GM18520 (cell line): Measurements from ENCODE around the gene SMIM41.

Experiments used
- ATAC-seq: cut with Tn5 transposase; IDR thresholded peaks from one replicate; pipeline ENCODE4 v1.9.1; 2021; ENCODE audit not compliant: unreplicated experiment

SMIM41 gene

GRCh38 chr12:52063082-52063924 is 16.2 kb upstream of the SMIM41 start:
- no peak for ATAC-seq

GRCh38 chr12:52063981-52064649 is 15.4 kb upstream of the SMIM41 start:
- no peak for ATAC-seq

GRCh38 chr12:52066346-52067080 is 13.0 kb upstream of the SMIM41 start:
- no peak for ATAC-seq

GRCh38 chr12:52067081-52067374 is 12.5 kb upstream of the SMIM41 start:
- ATAC-seq = no peak

GRCh38 chr12:52069327-52070184 is 9.9 kb upstream of the SMIM41 start, which contains the start of gene ATG101:
ATG101 (plus strand) TSS chr12:52069978; CDS start chr12:52073651, 3,673 bp downstream.
- ATAC-seq = peak; percentile 93

GRCh38 chr12:52070185-52070925 is 9.1 kb upstream of the SMIM41 start:
- no peak for ATAC-seq

- no peak for ATAC-seq
Observed at GRCh38 chr12:52073531-52074381, 5.7 kb upstream of the SMIM41 start.

- ATAC-seq = no peak
Observed at GRCh38 chr12:52074971-52075724, 4.4 kb upstream of the SMIM41 start.

GRCh38 chr12:52076811-52077210 is 2.7 kb upstream of the SMIM41 start:
- no peak for ATAC-seq

- no peak for ATAC-seq
Observed at GRCh38 chr12:52078276-52078675, 1.2 kb upstream of the SMIM41 start.

GRCh38 chr12:52080403-52081251 is 1.1 kb downstream of the SMIM41 start:
- ATAC-seq = no peak

GRCh38 chr12:52081263-52081733 is 1.8 kb downstream of the SMIM41 start:
- no peak for ATAC-seq

GRCh38 chr12:52082026-52082668 is 2.6 kb downstream of the SMIM41 start:
- no peak for ATAC-seq

- no peak for ATAC-seq
Observed at GRCh38 chr12:52082669-52082987, 3.1 kb downstream of the SMIM41 start.

- ATAC-seq = no peak
Observed at GRCh38 chr12:52082988-52083637, 3.6 kb downstream of the SMIM41 start.

- ATAC-seq = no peak
Observed at GRCh38 chr12:52083638-52083996, 4.1 kb downstream of the SMIM41 start.
